GM19023 (cell line): ENCODE measurements around the gene WASHC3.
A peak's percentile ranks its signal among the peaks of the same experiment; 100 is the strongest.
"Not testable (repeated sequence)": the region's sequence is repeated elsewhere in the genome, so short reads cannot be mapped to it uniquely, and the experiment has no call there.

ENCODE experiments used
- ATAC-seq: cut with Tn5 transposase; IDR thresholded peaks from one replicate; pipeline ENCODE4 v1.9.1; 2021; ENCODE audit warnings: mild to moderate bottlenecking, moderate library complexity; ENCODE audit not compliant: unreplicated experiment

Gene WASHC3

GRCh38 chr12:102061560-102062418, at the start of gene WASHC3:
WASHC3 (minus strand) TSS chr12:102061991; CDS start chr12:102061962, 29 bp downstream.
- peak; percentile 95 for ATAC-seq

- ATAC-seq: no peak
Observed at GRCh38 chr12:102110782-102111181, 49.0 kb upstream of the WASHC3 start.

- no peak for ATAC-seq
Observed at GRCh38 chr12:102107970-102108369, 46.2 kb upstream of the WASHC3 start.

GRCh38 chr12:102106905-102107304, 45.1 kb upstream of the WASHC3 start:
- ATAC-seq: no peak

- ATAC-seq: no peak
Observed at GRCh38 chr12:102096855-102097254, 35.1 kb upstream of the WASHC3 start.

- no peak for ATAC-seq
Observed at GRCh38 chr12:102095677-102096263, 34.0 kb upstream of the WASHC3 start.

- ATAC-seq: no peak
Observed at GRCh38 chr12:102093319-102093718, 31.5 kb upstream of the WASHC3 start.

- not testable (repeated sequence) for ATAC-seq
Observed at GRCh38 chr12:102089228-102089835, 27.5 kb upstream of the WASHC3 start.

GRCh38 chr12:102080842-102081241, 19.1 kb upstream of the WASHC3 start:
- no peak for ATAC-seq

- ATAC-seq: not testable (repeated sequence)
Observed at GRCh38 chr12:102072092-102072491, 10.3 kb upstream of the WASHC3 start.

- no peak for ATAC-seq
Observed at GRCh38 chr12:102069707-102070106, 7.9 kb upstream of the WASHC3 start.

GRCh38 chr12:102067574-102068258, 5.9 kb upstream of the WASHC3 start:
- no peak for ATAC-seq

- no peak for ATAC-seq
Observed at GRCh38 chr12:102064476-102064875, 2.7 kb upstream of the WASHC3 start.

- no peak for ATAC-seq
Observed at GRCh38 chr12:102063069-102063468, 1.3 kb upstream of the WASHC3 start.

- ATAC-seq: no peak
Observed at GRCh38 chr12:102062419-102062806, 622 bp upstream of the WASHC3 start.

- ATAC-seq: peak; percentile 31
Observed at GRCh38 chr12:102061096-102061559, 663 bp downstream of the WASHC3 start.

GRCh38 chr12:102059343-102059742, 2.4 kb downstream of the WASHC3 start:
- ATAC-seq: no peak

- ATAC-seq: no peak
Observed at GRCh38 chr12:102054345-102054744, 7.4 kb downstream of the WASHC3 start.

- ATAC-seq: no peak
Observed at GRCh38 chr12:102053062-102053349, 8.8 kb downstream of the WASHC3 start.

- no peak for ATAC-seq
Observed at GRCh38 chr12:102052192-102053061, 9.4 kb downstream of the WASHC3 start.
